DMS153 (cell line): Measurements from ENCODE around the gene OR2M3.
"Not testable (repeated sequence)": the region's sequence is repeated elsewhere in the genome, so short reads cannot be mapped to it uniquely, and the experiment has no call there.

Source experiments
- DNase-seq: peaks from one replicate; lab custom pipeline; 2025; lab: John Stamatoyannopoulos, UW

Gene OR2M3, protein sequence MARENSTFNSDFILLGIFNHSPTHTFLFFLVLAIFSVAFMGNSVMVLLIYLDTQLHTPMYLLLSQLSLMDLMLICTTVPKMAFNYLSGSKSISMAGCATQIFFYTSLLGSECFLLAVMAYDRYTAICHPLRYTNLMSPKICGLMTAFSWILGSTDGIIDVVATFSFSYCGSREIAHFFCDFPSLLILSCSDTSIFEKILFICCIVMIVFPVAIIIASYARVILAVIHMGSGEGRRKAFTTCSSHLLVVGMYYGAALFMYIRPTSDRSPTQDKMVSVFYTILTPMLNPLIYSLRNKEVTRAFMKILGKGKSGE

DNA sequence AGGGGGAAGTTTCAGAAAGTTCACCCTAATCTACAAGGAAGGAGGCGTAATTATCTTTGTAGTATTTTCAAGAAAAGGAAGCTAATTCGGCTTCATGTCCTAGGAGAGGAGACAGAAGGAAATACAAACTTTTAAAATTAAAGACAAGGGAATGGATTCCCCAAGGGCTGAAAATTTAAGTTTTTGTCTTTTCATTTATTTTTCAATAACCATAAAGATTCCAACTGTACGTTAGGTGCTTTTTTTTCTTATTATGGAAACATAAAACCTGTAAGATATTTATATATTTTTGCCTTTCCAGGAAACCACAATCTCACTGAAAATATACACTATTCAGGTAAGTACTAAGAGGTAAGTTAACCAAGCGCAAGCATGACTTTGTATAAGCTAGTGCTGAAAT lies at the start of gene OR2M3:
Gene OR2M3 (plus strand): TSS at position 301 of the 400 bp plus-strand sequence. CDS start 5,803 bp downstream, outside the sequence.
- no peak for DNase-seq

DNA sequence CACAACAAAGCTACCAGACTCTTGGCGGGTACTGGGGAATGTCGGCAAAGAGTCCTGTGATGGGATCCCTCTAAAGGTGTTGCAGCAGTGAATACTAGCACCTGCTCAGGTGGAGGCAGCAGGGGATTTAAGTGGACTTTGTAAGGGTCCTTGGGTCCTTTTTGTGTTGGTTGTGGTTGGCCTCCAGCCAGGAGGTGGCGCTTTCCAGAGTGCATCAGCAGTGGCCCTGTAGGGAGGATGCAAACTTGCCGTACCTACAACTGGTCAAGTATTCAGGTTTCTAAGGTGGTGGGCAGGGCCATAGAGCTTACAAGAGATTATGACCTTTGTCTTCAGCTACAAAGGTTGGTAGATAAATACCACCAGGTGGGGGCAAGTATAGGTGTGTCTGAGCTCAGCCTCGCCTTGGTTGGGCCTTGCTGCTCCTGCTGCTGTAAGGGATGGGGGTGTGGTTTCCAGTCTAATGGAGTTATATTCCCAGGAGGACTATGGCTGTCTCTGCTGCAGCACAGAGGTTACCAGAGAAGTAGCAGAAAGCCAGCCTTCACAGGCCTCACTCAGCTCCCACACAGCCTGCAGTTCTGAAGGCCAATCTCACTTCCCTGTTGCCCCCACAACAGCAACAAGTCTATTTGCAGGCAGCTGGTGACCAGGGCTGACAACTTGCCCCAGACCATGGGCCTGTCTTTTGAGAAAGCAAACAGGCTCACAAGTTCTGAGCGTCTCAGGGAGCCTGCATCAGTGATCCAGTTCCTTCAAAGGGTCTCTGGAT lies 44.8 kb upstream of the OR2M3 start:
- no peak for DNase-seq

DNA sequence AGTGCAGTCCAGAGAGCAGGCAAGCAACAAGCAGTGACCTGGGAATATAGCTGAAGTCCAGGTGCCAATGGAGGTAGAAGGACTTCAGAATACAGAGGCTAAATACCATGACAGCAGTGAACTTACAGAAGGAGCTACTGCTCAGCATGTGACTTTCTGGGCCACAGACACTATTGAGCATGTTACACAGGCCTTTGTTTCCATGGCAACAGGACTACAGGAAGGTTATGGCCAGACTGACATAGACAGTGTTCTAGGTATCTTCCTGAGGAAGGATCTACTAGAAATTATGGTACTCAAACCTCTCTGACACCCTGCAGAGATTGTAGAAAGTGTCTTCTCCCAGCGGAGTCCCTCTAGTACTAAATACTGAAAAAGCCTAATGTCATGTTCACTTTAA lies 41.1 kb upstream of the OR2M3 start:
- no peak for DNase-seq

DNA sequence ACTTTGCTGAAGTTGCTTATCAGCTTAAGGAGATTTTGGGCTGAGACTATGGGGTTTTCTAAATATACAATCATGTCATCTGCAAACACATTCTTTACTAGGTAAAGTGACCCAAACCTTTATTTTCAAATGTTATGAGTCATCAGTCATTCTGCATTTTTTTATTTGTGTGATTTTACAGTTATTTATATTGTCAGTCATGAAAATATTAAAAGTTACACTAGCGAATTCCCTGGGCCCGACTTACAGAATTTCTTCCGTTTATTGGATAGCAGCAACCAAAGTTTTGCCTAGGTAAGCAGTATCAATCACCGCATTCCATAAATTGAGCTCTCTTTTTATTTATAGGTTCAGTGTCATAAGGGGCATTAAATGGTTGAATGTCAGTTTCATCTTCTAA lies 38.3 kb upstream of the OR2M3 start:
- DNase-seq = no peak

DNA sequence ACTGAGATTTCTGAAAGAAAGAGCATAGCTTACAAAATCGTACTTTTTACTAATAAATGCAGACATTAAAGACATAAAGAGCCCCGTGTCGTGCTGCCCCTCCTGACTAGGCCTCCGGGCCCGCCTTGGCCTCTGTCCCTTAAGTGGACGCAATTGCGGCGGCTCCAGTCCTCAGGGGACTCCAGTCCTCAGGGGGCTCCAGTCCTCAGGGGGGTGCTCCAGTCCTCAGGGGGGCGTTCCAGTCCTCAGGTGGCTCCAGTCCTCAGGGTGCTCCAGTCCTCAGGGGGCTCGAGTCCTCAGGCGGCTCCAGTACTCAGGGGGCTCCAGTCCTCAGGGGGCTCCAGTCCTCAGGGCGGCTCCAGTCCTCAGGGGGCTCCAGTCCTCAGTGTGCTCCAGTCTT lies 33.0 kb upstream of the OR2M3 start:
- no peak for DNase-seq

DNA sequence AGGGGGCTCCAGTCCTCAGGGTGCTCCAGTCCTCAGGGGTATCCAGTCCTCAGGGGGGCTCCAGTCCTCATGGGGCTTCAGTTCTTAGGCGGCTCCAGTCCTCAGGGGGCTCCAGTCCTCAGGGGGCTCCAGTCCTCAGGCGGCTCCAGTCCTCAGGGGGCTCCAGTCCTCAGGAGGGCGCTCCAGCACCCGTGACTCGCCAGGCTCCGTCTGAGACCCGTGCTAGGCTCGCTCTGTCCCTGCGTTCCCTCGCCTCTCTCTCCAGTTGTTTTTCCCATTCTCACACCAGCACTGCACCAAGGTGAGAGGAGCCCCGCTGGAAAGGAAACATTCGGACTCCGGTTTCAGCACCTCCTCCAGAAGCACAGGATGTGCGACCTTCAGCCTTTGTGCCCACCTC lies 31.9 kb upstream of the OR2M3 start:
- DNase-seq = no peak

DNA sequence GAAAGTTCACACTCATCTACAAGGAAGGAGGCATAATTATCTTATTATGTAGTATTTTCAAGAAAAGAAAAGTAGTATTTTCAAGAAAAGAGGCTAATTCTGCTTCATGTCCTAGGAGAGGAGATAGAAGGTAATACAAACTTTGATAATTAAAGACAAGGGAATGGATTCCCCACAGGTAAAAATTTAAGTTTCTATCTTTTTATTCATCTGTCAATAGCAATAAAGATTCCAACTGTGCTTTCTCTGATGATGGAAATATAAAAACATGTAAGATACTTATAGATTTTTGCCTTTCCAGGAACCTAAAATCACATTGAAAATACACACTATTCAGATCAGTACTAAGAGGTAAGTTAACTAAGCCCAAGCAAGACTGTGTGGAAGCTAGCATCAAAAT lies 22.5 kb upstream of the OR2M3 start, which contains the start of gene OR2M2:
Gene OR2M2 (plus strand): TSS at position 301 of the 400 bp plus-strand sequence. CDS start 5,165 bp downstream, outside the sequence.
- DNase-seq = no peak

DNA sequence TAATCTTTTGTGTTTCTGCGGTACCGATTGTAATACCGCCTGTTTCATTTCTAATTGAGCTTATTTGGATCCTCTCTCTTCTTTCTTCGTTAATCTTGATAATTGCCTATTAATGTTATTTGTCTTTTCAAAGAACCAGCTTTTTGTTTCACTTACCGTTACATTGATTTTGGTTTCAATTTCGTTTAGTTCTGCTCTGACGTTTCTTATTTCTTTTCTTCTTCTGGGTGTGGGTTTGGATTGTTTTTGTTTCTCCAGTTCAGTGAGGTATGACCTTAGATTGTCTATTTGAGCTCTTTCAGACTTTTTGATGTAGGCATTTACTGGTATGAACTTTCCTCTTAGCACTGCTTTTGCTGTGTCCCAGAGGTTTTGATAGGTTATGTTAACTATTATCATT lies 13.1 kb upstream of the OR2M3 start:
- DNase-seq = no peak

DNA sequence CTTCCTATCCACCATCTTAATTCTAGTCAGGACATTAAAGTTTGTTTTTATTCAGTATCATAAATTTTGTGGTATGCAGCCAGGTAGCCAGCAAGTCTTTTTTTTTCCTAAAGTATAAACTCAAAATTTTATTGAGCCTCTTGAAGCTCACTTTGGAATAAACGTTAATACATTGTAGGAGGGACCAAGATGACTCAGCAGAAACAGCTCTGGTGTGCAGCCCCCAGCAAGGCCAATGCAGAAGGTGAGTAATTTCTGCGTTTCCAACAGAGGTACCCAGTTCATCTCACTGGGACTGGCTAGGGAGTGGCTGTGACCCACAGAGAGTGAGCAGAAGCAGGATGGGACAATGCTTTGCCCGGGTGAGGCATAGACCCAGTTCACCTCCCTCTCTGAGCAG lies 9.7 kb upstream of the OR2M3 start:
- DNase-seq = no peak

DNA sequence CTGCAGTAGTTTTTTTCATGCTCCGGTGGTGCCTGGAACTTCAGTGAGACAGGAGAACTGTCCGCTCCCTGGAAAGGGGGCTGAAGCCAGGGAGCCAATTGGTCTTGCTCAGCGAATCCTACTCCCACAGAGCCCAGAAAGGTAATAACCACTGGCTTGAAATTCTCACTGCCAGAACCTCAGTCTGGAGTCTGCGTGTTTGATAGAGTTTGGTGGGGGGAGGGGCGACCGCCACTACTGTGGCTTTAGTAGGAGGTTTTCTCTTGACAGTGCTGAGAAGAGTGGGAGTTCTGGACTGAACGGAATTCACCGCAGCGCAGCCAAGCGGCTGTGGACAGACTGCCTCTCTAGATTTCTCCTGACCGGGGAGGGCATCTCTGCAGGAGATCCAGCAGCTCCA lies 8.0 kb upstream of the OR2M3 start:
- DNase-seq = no peak

DNA sequence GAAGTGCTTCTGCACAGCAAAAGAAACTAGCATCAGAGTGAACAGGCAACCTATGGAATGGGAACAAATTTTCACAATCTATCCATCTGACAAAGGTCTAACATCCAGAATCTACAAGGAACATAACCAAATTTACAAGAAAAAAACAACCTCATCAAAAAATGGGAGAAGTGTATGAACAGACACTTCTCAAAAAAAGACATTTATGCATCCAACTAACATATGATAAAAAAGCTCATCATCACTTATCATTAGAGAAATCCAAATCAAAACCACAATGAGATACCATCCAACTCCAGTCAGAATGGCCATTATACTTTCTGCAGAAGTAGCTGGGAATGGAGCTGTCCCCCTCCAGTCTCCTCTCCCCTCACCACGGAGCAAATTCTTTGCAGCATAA lies 2.9 kb upstream of the OR2M3 start:
- DNase-seq = no peak

DNA sequence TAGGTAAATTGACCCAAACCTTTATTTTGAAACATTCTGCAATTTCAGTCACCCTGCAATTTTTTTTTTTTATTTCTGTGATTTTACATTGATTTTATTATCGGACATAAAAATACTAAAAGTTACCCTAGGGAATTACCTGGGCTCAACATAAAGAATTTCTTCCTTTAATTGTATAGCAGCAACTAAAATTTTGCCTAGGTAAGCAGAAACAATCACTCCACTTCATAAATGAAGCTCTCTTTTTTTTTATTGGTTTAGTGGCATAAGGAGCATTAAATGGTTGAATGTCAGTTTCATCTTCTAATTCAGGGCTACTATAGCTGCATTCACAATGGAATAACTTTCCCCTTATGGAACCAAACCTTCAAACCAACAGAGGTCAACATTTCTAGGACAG lies 18.8 kb downstream of the OR2M3 start:
- DNase-seq = no peak

DNA sequence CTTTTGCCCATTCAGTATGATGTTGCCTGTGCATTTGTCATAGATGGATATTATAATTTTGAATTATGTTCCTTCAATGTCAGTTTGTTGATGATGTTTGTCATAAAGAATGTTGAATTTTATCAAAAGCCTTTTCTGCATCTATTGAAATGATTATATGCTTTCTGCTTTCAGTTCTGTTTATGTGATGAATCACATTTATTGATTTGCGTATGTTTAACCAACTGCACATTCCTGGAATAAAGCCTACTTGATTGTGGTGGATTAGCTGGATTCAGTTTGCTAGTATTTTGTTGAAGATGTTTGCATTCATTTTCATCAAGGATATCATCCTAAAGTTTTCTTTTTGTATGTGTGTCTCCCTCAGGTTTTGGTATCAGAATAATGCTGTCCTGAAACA lies 28.5 kb downstream of the OR2M3 start:
- no peak for DNase-seq

DNA sequence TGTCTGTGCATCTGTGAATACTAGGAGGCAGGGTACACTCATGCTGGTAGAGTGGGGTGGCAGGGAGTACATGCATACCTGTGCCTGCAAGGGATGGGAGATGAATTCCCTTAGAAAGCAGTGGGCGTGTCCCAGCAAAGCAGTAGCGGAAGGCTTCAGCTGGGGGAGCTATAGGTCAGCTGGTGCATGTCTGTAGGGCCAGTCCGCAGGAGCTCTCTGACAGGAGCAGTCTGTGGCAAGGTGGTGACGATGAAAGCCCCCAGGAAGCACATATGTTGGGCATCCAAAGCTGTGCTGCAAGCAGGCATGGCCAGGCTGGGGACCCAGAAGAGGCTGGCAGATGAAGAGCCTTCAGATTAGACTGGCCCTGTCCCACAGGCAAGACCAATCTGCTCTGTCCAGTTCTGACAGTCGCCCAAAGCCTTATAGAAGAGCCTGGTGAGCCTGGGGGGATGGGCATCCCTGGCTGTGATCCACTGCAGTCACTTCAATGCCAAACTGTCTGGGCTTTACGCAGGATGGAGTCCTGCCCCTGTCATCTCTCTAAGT lies 32.4 kb downstream of the OR2M3 start:
- DNase-seq = no peak

DNA sequence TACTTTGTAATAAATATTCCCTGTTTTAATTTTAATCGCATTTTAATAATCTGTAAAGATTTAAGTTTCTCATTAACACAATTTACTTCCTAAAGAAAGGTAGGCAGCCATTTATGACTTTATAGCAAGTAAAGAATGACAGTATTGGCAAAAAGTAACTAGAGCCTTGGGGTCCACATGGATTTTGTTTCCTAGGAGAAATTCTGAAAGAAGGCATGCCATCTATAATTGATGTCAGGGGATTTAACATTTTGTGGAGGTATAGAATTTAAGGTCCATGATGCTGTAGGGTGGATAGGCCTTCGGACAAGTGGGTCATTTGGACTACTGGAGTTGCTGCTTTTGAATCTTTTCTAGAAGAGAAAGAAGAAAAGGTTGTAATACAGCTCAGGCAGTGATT lies 34.1 kb downstream of the OR2M3 start, which contains the start of gene OR2M4:
Gene OR2M4 (plus strand): TSS at position 301 of the 400 bp plus-strand sequence. CDS start 7,512 bp downstream, outside the sequence.
- no peak for DNase-seq

DNA sequence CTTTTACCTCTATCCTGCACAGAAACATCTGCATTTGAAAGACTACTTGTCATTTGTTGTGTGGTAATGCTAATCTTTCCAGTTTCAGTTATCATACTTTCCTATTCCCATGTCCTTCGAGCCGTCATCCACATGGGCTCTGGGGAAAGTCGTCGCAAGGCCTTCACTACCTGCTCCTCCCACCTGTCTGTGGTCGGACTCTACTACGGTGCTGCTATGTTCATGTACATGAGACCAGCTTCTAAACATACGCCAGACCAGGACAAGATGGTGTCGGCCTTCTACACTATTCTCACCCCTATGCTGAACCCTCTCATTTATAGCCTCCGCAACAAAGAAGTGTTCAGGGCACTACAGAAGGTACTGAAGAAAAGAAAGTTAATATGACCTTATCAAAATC lies 42.4 kb downstream of the OR2M3 start:
- no peak for DNase-seq

DNA sequence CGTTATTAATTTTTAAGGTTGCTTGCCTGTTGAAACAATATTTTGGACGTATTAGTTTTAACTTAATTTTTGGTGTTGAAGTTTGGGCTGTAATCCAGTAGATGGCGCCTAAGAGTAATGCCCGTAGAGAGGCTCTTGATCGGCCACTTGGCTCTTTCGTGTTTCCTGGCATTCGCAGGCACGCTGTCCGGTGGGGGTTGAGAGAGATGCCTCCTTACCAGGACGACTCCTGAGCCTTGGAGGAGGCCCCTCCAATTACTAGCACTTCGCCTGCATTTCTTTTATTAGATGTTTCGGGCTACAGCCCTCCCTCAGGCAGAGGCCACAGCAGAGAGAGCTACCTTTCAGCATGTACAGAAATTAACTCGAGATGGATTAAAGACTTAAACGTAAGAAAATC lies 46.1 kb downstream of the OR2M3 start:
- DNase-seq = peak; percentile 54

DNA sequence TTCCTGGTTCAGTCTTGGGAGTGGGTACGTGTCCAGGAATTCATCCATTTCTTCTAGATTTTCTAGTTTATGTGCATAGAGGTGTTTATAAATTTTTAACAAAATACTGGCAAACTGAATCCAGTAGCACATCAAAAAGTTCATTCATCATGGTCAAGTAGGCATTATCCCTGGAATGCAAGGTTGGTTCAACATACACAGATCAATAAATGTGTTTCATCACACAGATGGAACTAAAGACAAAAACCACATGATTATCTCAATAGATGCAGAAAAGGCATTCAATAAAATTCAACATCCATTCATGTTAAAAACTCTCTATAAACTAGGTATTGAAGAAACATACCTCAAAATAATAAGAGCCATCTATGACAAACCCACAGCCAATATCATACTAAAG lies 62.2 kb downstream of the OR2M3 start:
- DNase-seq = not testable (repeated sequence)
